A673 (cell line): ENCODE measurements around the gene TIAL1. TPM values are rescaled to one million over a fixed set of nuclear protein-coding genes. Genes with fewer than 3 reads are reported as not detected.

ENCODE experiments used
- BruUV-seq: library from RNA; stranded (reverse); fragments of 400-500 nt; replicated peaks from 2 replicates; lab custom pipeline; 2021; lab: Mats Ljungman, UMichigan
- CTCF ChIA-PET: fragments of 300-600 bp; sonication (Branson Sonifier 250); formaldehyde crosslinking; loops from one replicate; lab custom pipeline; 2022; ENCODE audit warnings: antibody characterized with exemption; lab: Charles Lee
- POLR2A ChIA-PET: fragments of 300-600 bp; sonication (Branson Sonifier 250); formaldehyde crosslinking; loops from one replicate; lab custom pipeline; 2022; ENCODE audit warnings: antibody characterized with exemption; ENCODE audit not compliant: low non-redundant PET; lab: Charles Lee
- DNase-seq: peaks from one replicate; pipeline ENCODE4 v3.0.0-alpha.2; 2015; ENCODE audit warnings: low spot score
- H3K27ac ChIP-seq: fragments of 200-600 bp; sonication (generic); 2 replicates; pipeline ENCODE4 v1.5.1; 2016; ENCODE audit warnings: mixed run types, low read depth, mild to moderate bottlenecking, mixed read lengths, antibody characterized with exemption, low read length; ENCODE audit not compliant: poor library complexity, severe bottlenecking
- H3K27me3 ChIP-seq: fragments of 200-600 bp; sonication (generic); replicated peaks from 2 replicates; pipeline ENCODE4 v1.6.1; 2017; ENCODE audit warnings: mixed run types, low read depth, mild to moderate bottlenecking, mixed read lengths, antibody characterized with exemption, low read length; ENCODE audit not compliant: insufficient read depth, poor library complexity
- H3K36me3 ChIP-seq: fragments of 200-600 bp; sonication (generic); 2 replicates; pipeline ENCODE4 v1.6.1; 2016; ENCODE audit warnings: mixed run types, mild to moderate bottlenecking, mixed read lengths, antibody characterized with exemption, low read length; ENCODE audit not compliant: insufficient read depth, poor library complexity, severe bottlenecking
- H3K4me1 ChIP-seq: fragments of 200-600 bp; sonication (generic); 2 replicates; pipeline ENCODE4 v1.6.1; 2017; ENCODE audit warnings: mixed run types, mild to moderate bottlenecking, mixed read lengths, antibody characterized with exemption, low read length; ENCODE audit not compliant: insufficient read depth, poor library complexity, severe bottlenecking
- H3K4me3 ChIP-seq: fragments of 200-600 bp; sonication (generic); 2 replicates; pipeline ENCODE4 v1.5.1; 2016; ENCODE audit warnings: low read depth, mixed run types, mild to moderate bottlenecking, mixed read lengths, low read length; ENCODE audit not compliant: poor library complexity, severe bottlenecking
- H3K9me3 ChIP-seq: fragments of 200-600 bp; sonication (generic); 2 replicates; pipeline ENCODE4 v1.6.1; 2016; ENCODE audit warnings: mixed run types, low read depth, mild to moderate bottlenecking, mixed read lengths, antibody characterized with exemption, low read length; ENCODE audit not compliant: poor library complexity, severe bottlenecking
- CTCF ChIP-seq: fragments of 300-800, 200-600 bp; sonication (generic); conservative IDR thresholded peaks from 2 replicates; pipeline ENCODE4 v1.5.1; 2017; ENCODE audit warnings: low read depth, mild to moderate bottlenecking, antibody characterized with exemption, low read length, moderate library complexity, mixed read lengths
- EZH2 ChIP-seq: fragments of 200-600 bp; sonication (generic); IDR thresholded peaks from 2 replicates; pipeline ENCODE4 v1.6.1; 2017; ENCODE audit warnings: borderline replicate concordance, low read depth, mild to moderate bottlenecking, mixed read lengths, antibody characterized with exemption, low read length; ENCODE audit not compliant: poor library complexity, severe bottlenecking
- intact Hi-C: fragments of 100-400 bp; cut with micrococcal nuclease; formaldehyde crosslinking; loops from one replicate; pipeline ENCODE4 v1.10.0; 2022; ENCODE audit not compliant: unreplicated experiment
- total RNA-seq: library from RNA; stranded (reverse); gene quantifications from 2 replicates; pipeline ENCODE4 v1.2.3, GENCODE V29; 2021

Gene TIAL1
- total RNA-seq, 1 experiment from 2014 or later = 199 TPM

GRCh38 chr10:119630300-119630699 lies 33.5 kb upstream of the TIAL1 start:
- Histone ChIP-seq H3K36me3 (no peaks in the 10 kb centered on the region), H3K4me1 (no peaks in the 10 kb centered on the region), H3K27ac (no peak overlapping the region), H3K27me3 (no peaks in the 10 kb centered on the region), H3K9me3 (no peaks in the 10 kb centered on the region), H3K4me3 (no peak overlapping the region)
- ChIA-PET CTCF (no interaction called here), POLR2A (no interaction called here)
- DNase-seq = no peak
- BruUV-seq = no TSS peak
- intact Hi-C loops = no loop called here
- TF ChIP-seq CTCF (no peak), EZH2 (no peak)

GRCh38 chr10:119625570-119626280 lies 29.0 kb upstream of the TIAL1 start:
- no peaks in the 10 kb centered on the region for H3K27me3 ChIP-seq
- ChIA-PET CTCF (no interaction called here), POLR2A (no interaction called here)
- TF ChIP-seq CTCF = no peak
- TF ChIP-seq EZH2 = no peak
- peaks cover 7% of the 10 kb centered on the region for H3K4me1 ChIP-seq
- H3K36me3 ChIP-seq = no peaks in the 10 kb centered on the region
- no peak overlapping the region for H3K4me3 ChIP-seq
- no TSS peak for BruUV-seq
- intact Hi-C loops = no loop called here
- H3K27ac ChIP-seq = no peak overlapping the region
- no peak for DNase-seq
- no peaks in the 10 kb centered on the region for H3K9me3 ChIP-seq

GRCh38 chr10:119621078-119621384 lies 24.3 kb upstream of the TIAL1 start:
- no peaks in the 10 kb centered on the region for H3K27me3 ChIP-seq
- ChIA-PET CTCF (no interaction called here), POLR2A (no interaction called here)
- DNase-seq = no peak
- H3K9me3 ChIP-seq = no peaks in the 10 kb centered on the region
- no TSS peak for BruUV-seq
- no peak overlapping the region for H3K27ac ChIP-seq
- peaks cover 13% of the 10 kb centered on the region for H3K4me1 ChIP-seq
- H3K36me3 ChIP-seq = no peaks in the 10 kb centered on the region
- intact Hi-C loops = no loop called here
- no peak overlapping the region for H3K4me3 ChIP-seq
- TF ChIP-seq EZH2 = no peak
- no peak for TF ChIP-seq CTCF
